Stimulated activated effector memory CD8-positive, alpha-beta T cell treated with anti-CD3 and anti-CD28 coated beads, Interleukin-12 subunit alpha, Interleukin-12 subunit beta, amount 100 ng/mL, for 72 hours (primary cell): ENCODE results near the gene ADH1B.

Source experiments
- ATAC-seq: fragments of 150-1000 bp; cut with Tn5 transposase; 2 replicates; pipeline ENCODE4 v1.10.0; 2021
- DNase-seq, 2 donors: peaks; one replicate each; pipeline ENCODE4 v3.0.0; 2021 to 2022; ENCODE audit warnings: low spot score in 2 of 2
- H3K27ac Mint-ChIP-seq: one replicate; pipeline ENCODE4 v1.8.0; 2022; ENCODE audit warnings: mild to moderate bottlenecking, mixed read lengths
- H3K36me3 Mint-ChIP-seq: one replicate; pipeline ENCODE4 v1.8.0; 2022; ENCODE audit warnings: mild to moderate bottlenecking, mixed read lengths
- H3K4me1 Mint-ChIP-seq: one replicate; pipeline ENCODE4 v1.8.0; 2022; ENCODE audit warnings: mixed read lengths
- H3K4me3 Mint-ChIP-seq: one replicate; pipeline ENCODE4 v1.8.0; 2022; ENCODE audit warnings: mild to moderate bottlenecking, mixed read lengths
- H3K9me3 Mint-ChIP-seq: one replicate; pipeline ENCODE4 v1.8.0; 2022; ENCODE audit warnings: mixed read lengths

ADH1B gene

GRCh38 chr4:99300934-99301333, 20.3 kb downstream of the ADH1B start:
- Mint-ChIP-seq H3K4me1 (no peaks in the 10 kb centered on the region), H3K9me3 (peaks cover 6% of the 10 kb centered on the region), H3K27ac (no peak overlapping the region), H3K36me3 (no peaks in the 10 kb centered on the region), H3K4me3 (no peak overlapping the region)
- ATAC-seq (no peak), DNase-seq (no peak)

- no peak overlapping the region for H3K4me3 Mint-ChIP-seq
- H3K27ac Mint-ChIP-seq = no peak overlapping the region
- H3K9me3 Mint-ChIP-seq = peaks cover 13% of the 10 kb centered on the region
- no peak for DNase-seq
- ATAC-seq = no peak
- no peaks in the 10 kb centered on the region for H3K36me3 Mint-ChIP-seq
- H3K4me1 Mint-ChIP-seq = no peaks in the 10 kb centered on the region
Observed at GRCh38 chr4:99293357-99293756, 27.8 kb downstream of the ADH1B start.

GRCh38 chr4:99290848-99291786, 30.1 kb downstream of the ADH1B start, which contains the start of gene ADH1A:
TSS of gene ADH1A (minus strand) at chr4:99290985. CDS start at chr4:99290914, 71 bp downstream.
- Mint-ChIP-seq H3K4me3 (no peak within 1 kb of the TSS), H3K9me3 (peaks cover 10% of the 10 kb centered on the region), H3K27ac (no peak within 1 kb of the TSS), H3K4me1 (no peaks in the 10 kb centered on the region), H3K36me3 (no peaks in the 10 kb centered on the region)
- ATAC-seq = no peak
- DNase-seq = no peak

- no peak overlapping the region for H3K27ac Mint-ChIP-seq
- H3K9me3 Mint-ChIP-seq = no peaks in the 10 kb centered on the region
- no peaks in the 10 kb centered on the region for H3K36me3 Mint-ChIP-seq
- ATAC-seq = no peak
- no peaks in the 10 kb centered on the region for H3K4me1 Mint-ChIP-seq
- H3K4me3 Mint-ChIP-seq = no peak overlapping the region
- DNase-seq = no peak
Observed at GRCh38 chr4:99285387-99285786, 35.8 kb downstream of the ADH1B start.

- Mint-ChIP-seq H3K4me1 (no peaks in the 10 kb centered on the region), H3K36me3 (no peaks in the 10 kb centered on the region), H3K4me3 (no peak overlapping the region), H3K9me3 (no peaks in the 10 kb centered on the region), H3K27ac (no peak overlapping the region)
- ATAC-seq (no peak), DNase-seq (no peak)
Observed at GRCh38 chr4:99282731-99283130, 38.5 kb downstream of the ADH1B start.

- ATAC-seq (no peak), DNase-seq (no peak)
- H3K4me3 Mint-ChIP-seq = no peak overlapping the region
- H3K27ac Mint-ChIP-seq = no peak overlapping the region
- no peaks in the 10 kb centered on the region for H3K36me3 Mint-ChIP-seq
- no peaks in the 10 kb centered on the region for H3K9me3 Mint-ChIP-seq
- H3K4me1 Mint-ChIP-seq = no peaks in the 10 kb centered on the region
Observed at GRCh38 chr4:99281261-99281660, 39.9 kb downstream of the ADH1B start.

GRCh38 chr4:99276417-99276816, 44.8 kb downstream of the ADH1B start:
- Mint-ChIP-seq H3K4me3 (no peak overlapping the region), H3K9me3 (no peaks in the 10 kb centered on the region), H3K27ac (no peak overlapping the region), H3K36me3 (no peaks in the 10 kb centered on the region), H3K4me1 (no peaks in the 10 kb centered on the region)
- ATAC-seq (no peak), DNase-seq (no peak)

- ATAC-seq = no peak
- Mint-ChIP-seq H3K27ac (no peak overlapping the region), H3K4me1 (no peaks in the 10 kb centered on the region), H3K36me3 (no peaks in the 10 kb centered on the region), H3K4me3 (no peak overlapping the region), H3K9me3 (no peaks in the 10 kb centered on the region)
- DNase-seq = no peak
Observed at GRCh38 chr4:99275885-99276284, 45.3 kb downstream of the ADH1B start.

- ATAC-seq (no peak), DNase-seq (no peak)
- Mint-ChIP-seq H3K9me3 (no peaks in the 10 kb centered on the region), H3K36me3 (no peaks in the 10 kb centered on the region), H3K4me3 (no peak overlapping the region), H3K27ac (no peak overlapping the region), H3K4me1 (no peaks in the 10 kb centered on the region)
Observed at GRCh38 chr4:99275050-99275449, 46.2 kb downstream of the ADH1B start.

GRCh38 chr4:99273704-99274103, 47.5 kb downstream of the ADH1B start:
- Mint-ChIP-seq H3K27ac (no peak overlapping the region), H3K4me1 (no peaks in the 10 kb centered on the region), H3K9me3 (no peaks in the 10 kb centered on the region), H3K36me3 (no peaks in the 10 kb centered on the region), H3K4me3 (no peak overlapping the region)
- DNase-seq (no peak), ATAC-seq (no peak)

- peaks cover 9% of the 10 kb centered on the region for H3K9me3 Mint-ChIP-seq
- DNase-seq = no peak
- H3K27ac Mint-ChIP-seq = no peak overlapping the region
- H3K36me3 Mint-ChIP-seq = no peaks in the 10 kb centered on the region
- ATAC-seq = no peak
- no peak overlapping the region for H3K4me3 Mint-ChIP-seq
- H3K4me1 Mint-ChIP-seq = no peaks in the 10 kb centered on the region
Observed at GRCh38 chr4:99264927-99265326, 56.3 kb downstream of the ADH1B start.
